Ovary (tissue), 9 donors: ENCODE results near the gene AVPI1. TPM values are rescaled to one million over a fixed set of nuclear protein-coding genes. Genes with fewer than 3 reads are reported as not detected.

Source experiments
- DNase-seq, 5 donors: peaks; one replicate each; pipeline ENCODE4 v3.0.0-alpha.2; 2019 to 2020
- H3K27ac ChIP-seq, 2 donors: fragments of 200-600 bp; one replicate each; pipeline versions ENCODE4 v1.5.1 to v1.8.0; 2019 to 2022
- H3K27me3 ChIP-seq: fragments of 200-600 bp; one replicate; pipeline ENCODE4 v1.8.0; 2022
- H3K36me3 ChIP-seq: fragments of 200-600 bp; sonication (generic); one replicate; pipeline ENCODE4 v1.5.1; 2019
- H3K4me1 ChIP-seq: one replicate; pipeline ENCODE4 v1.8.1; 2013; ENCODE audit warnings: mild to moderate bottlenecking, moderate library complexity; ENCODE audit not compliant: insufficient read depth
- H3K4me3 ChIP-seq: fragments of 200-600 bp; sonication (generic); one replicate; pipeline ENCODE4 v1.5.1; 2017
- H3K9me3 ChIP-seq, 2 donors: fragments of 200-600 bp in 1 of 2; sonication (generic) in 1 of 2; one replicate each; pipeline versions ENCODE4 v1.5.1 to v1.8.1; 2013 to 2019; ENCODE audit warnings: mild to moderate bottlenecking in 1 of 2, moderate library complexity in 1 of 2
- CTCF ChIP-seq, 3 donors: fragments of 450-650 bp in 2 of 3; fragments of 200-600 bp in 1 of 3; IDR thresholded peaks; one replicate each; pipeline versions ENCODE4 v1.5.1 to v1.8.0; 2016 to 2022; ENCODE audit warnings: antibody characterized with exemption in 3 of 3, mild to moderate bottlenecking in 1 of 3
- EP300 ChIP-seq: sonication (generic); formaldehyde crosslinking; IDR thresholded peaks from one replicate; pipeline ENCODE4 v1.6.1; 2017; ENCODE audit warnings: antibody characterized with exemption
- POLR2A ChIP-seq: fragments of 450-650 bp; IDR thresholded peaks from one replicate; pipeline ENCODE4 v1.6.1; 2017; ENCODE audit warnings: antibody characterized with exemption, mild to moderate bottlenecking, moderate library complexity
- WGBS, 3 donors: extraction: QIAGEN DNeasy Blood & Tissue Kit in 1 of 3; methylation state at CpG; one replicate each; pipeline versions ENCODE4 v1.1.5 to v1.1.7; 2013 to 2017; 5-methylcytosine and 5-hydroxymethylcytosine counted together
- intact Hi-C, 4 donors: fragments of 100-400 bp; cut with DNase I; formaldehyde crosslinking; loops; one replicate each; pipeline versions ENCODE4 v1.11.0 to v1.15.1; 2022 to 2023
- polyA plus RNA-seq, 2 donors: library from polyadenylated mRNA; stranded (reverse); fragments of 200-250 nt in 1 of 2; fragments of 350-450 nt in 1 of 2; fragmentation: Illumina TruSeq in 1 of 2; extraction: RNeasy Lipid Tissue Mini Kit (QIAGEN cat#74804) in 1 of 2; gene quantifications; one replicate each; pipeline ENCODE4 v1.2.3, GENCODE V29; 2013 to 2014
- total RNA-seq, 7 donors: library from RNA; depleted of rRNA in 2 of 7; stranded (reverse); fragments of >200 nt in 2 of 7; fragmentation: NEBNext Ultra II Directional in 3 of 7; extraction: Animal tissue kit (Norgen Biotek cat#: 25700) in 3 of 7; gene quantifications; one replicate each; pipeline versions ENCODE4 v1.1.0 to v1.2.4, GENCODE V29; 2016 to 2023
- donor health status: DM: no; HTN: no; CAD: no; lungs with moderate emphysema.
- donor health status: DM: no; HTN: no; CAD: no.
- donor health status: Bipolar disorder and iron deficiency.
- donor health status: DM: yes; HTN: yes; CAD: no.
- donor health status: DM: no; HTN: no; CAD: no.
- donor health status: DM: yes; HTN: yes; CAD: no.

AVPI1 gene
- total and polyA plus RNA-seq, 9 donors: 12.0 to 139 (median 29.8) TPM

- intact Hi-C loops: loop anchor here in 1 of 4 donors (5.0 kb wide), 1 partner anchor 37 kb away; the partner anchor contains the start of gene AVPI1
Measured at GRCh38 chr10:97724341-97724941, 37.4 kb upstream of the AVPI1 start.

GRCh38 chr10:97723001-97723400 lies 36.0 kb upstream of the AVPI1 start:
- intact Hi-C loops: loop anchor here in 1 of 4 donors (5.0 kb wide), 1 partner anchor 36 kb away; the partner anchor contains the start of gene AVPI1
- TF ChIP-seq EP300 (no peak), CTCF (IDR thresholded peaks at IDR 0.05) (no peak), POLR2A (no peak)
- DNase-seq: no peak
- Histone ChIP-seq H3K36me3 (no peaks in the 10 kb centered on the region), H3K9me3 (no peaks in the 10 kb centered on the region), H3K4me3 (no peak overlapping the region), H3K27me3 (no peaks in the 10 kb centered on the region), H3K27ac (no peak overlapping the region), H3K4me1 (peaks cover 2% of the 10 kb centered on the region)
- 73 to 81% (median 79%) methylated on average over 3 of the region's 3 CpGs for WGBS, 3 donors

More at GRCh38 chr10:97724341-97724941, 37.4 kb upstream of the AVPI1 start:
- Histone ChIP-seq H3K27ac (no peak overlapping the region), H3K9me3 (no peaks in the 10 kb centered on the region), H3K27me3 (no peaks in the 10 kb centered on the region), H3K4me3 (no peak overlapping the region), H3K4me1 (no peaks in the 10 kb centered on the region), H3K36me3 (no peaks in the 10 kb centered on the region)
- no peak for TF ChIP-seq CTCF (IDR thresholded peaks at IDR 0.05)
- TF ChIP-seq POLR2A: no peak
- no peak for TF ChIP-seq EP300
- DNase-seq: no peak
- 49 to 55% (median 53%) methylated on average over 5 of the region's 5 CpGs for WGBS, 3 donors

- Histone ChIP-seq H3K27me3 (no peaks in the 10 kb centered on the region), H3K9me3 (no peaks in the 10 kb centered on the region), H3K27ac (no peak overlapping the region), H3K36me3 (no peaks in the 10 kb centered on the region), H3K4me3 (no peak overlapping the region), H3K4me1 (peaks cover 2% of the 10 kb centered on the region)
- intact Hi-C loops: loop anchor here in 1 of 4 donors (5.0 kb wide), 1 partner anchor 35 kb away; the partner anchor contains the start of gene AVPI1
- no peak for TF ChIP-seq POLR2A
- no peak for TF ChIP-seq CTCF (IDR thresholded peaks at IDR 0.05)
- no peak for TF ChIP-seq EP300
- 77 to 88% (median 79%) methylated on average over 12 of the region's 12 CpGs for WGBS, 3 donors
- no peak for DNase-seq
Measured at GRCh38 chr10:97721871-97722780, 35.1 kb upstream of the AVPI1 start.

GRCh38 chr10:97719602-97720001 lies 32.6 kb upstream of the AVPI1 start:
- peak overlapping the region in 1 of 2 donors; percentile 41 for H3K27ac ChIP-seq
- TF ChIP-seq POLR2A: no peak
- TF ChIP-seq EP300: no peak
- TF ChIP-seq CTCF (IDR thresholded peaks at IDR 0.05): no peak
- H3K4me1 ChIP-seq: peaks cover 6% of the 10 kb centered on the region
- H3K9me3 ChIP-seq: no peaks in the 10 kb centered on the region
- H3K36me3 ChIP-seq: no peaks in the 10 kb centered on the region
- no peak overlapping the region for H3K4me3 ChIP-seq
- no peaks in the 10 kb centered on the region for H3K27me3 ChIP-seq
- intact Hi-C loops: loop anchor here in 1 of 4 donors (5.0 kb wide), 1 partner anchor 32 kb away; the partner anchor contains the start of gene AVPI1
- WGBS, 3 donors: 62 to 70% (median 68%) methylated on average over 2 of the region's 2 CpGs
- no peak for DNase-seq
